HEK293 (cell line): ENCODE results near the gene THAP5.

Experiments used
- CTCF ChIP-seq: fragments of 450-650 bp; formaldehyde crosslinking; IDR thresholded peaks from 2 replicates; pipeline ENCODE4 v1.5.1; 2016; ENCODE audit warnings: missing biosample characterization, missing genetic modification characterization
- REST ChIP-seq: fragments of 450-650 bp; formaldehyde crosslinking; IDR thresholded peaks from 2 replicates; pipeline ENCODE4 v1.5.1; 2016; ENCODE audit warnings: missing biosample characterization, missing genetic modification characterization
- ZNF341 ChIP-seq: fragments of 450-650 bp; formaldehyde crosslinking; IDR thresholded peaks from 2 replicates; pipeline ENCODE4; 2016; ENCODE audit warnings: low read depth, missing biosample characterization, missing genetic modification characterization
- ZNF354C ChIP-seq: fragments of 450-650 bp; formaldehyde crosslinking; IDR thresholded peaks from 2 replicates; pipeline ENCODE4 v1.5.1; 2016; ENCODE audit warnings: missing biosample characterization, missing genetic modification characterization, low read depth, borderline replicate concordance
- ZNF433 ChIP-seq: fragments of 450-650 bp; formaldehyde crosslinking; IDR thresholded peaks from 2 replicates; pipeline ENCODE4 v1.5.1; 2016; ENCODE audit warnings: missing biosample characterization, missing genetic modification characterization, low read depth
- ZNF514 ChIP-seq: fragments of 450-650 bp; formaldehyde crosslinking; IDR thresholded peaks from 2 replicates; pipeline ENCODE4 v1.5.1; 2016; ENCODE audit warnings: missing biosample characterization, missing genetic modification characterization
- ZNF626 ChIP-seq: fragments of 450-650 bp; sonication (Bioruptor Pico); formaldehyde crosslinking; IDR thresholded peaks from 2 replicates; pipeline ENCODE4 v1.5.1; 2018; ENCODE audit warnings: missing biosample characterization, missing genetic modification characterization, inconsistent platforms
- ZNF629 ChIP-seq: fragments of 450-650 bp; formaldehyde crosslinking; IDR thresholded peaks from 2 replicates; pipeline ENCODE4 v1.5.1; 2017; ENCODE audit warnings: missing biosample characterization, missing genetic modification characterization
- ZNF677 ChIP-seq: fragments of 450-650 bp; IDR thresholded peaks from 2 replicates; pipeline ENCODE4 v1.5.0; 2018; ENCODE audit warnings: missing biosample characterization, mild to moderate bottlenecking, missing genetic modification characterization, moderate library complexity
- ZNF791 ChIP-seq: fragments of 450-650 bp; formaldehyde crosslinking; IDR thresholded peaks from 2 replicates; pipeline ENCODE4 v1.5.1; 2016; ENCODE audit warnings: missing biosample characterization, missing genetic modification characterization
- ZSCAN16 ChIP-seq: fragments of 450-650 bp; formaldehyde crosslinking; IDR thresholded peaks from 2 replicates; pipeline ENCODE4 v1.5.1; 2016; ENCODE audit warnings: missing biosample characterization, missing genetic modification characterization
- TF ChIP-seq, protein P1 (sequence below): fragments of 450-650 bp; formaldehyde crosslinking; IDR thresholded peaks from 2 replicates; pipeline ENCODE4 v1.5.1; 2016; ENCODE audit warnings: missing biosample characterization, missing genetic modification characterization, low read depth

GRCh38 chr7:108525327-108525984, 44.0 kb downstream of the THAP5 start:
- TF ChIP-seq, protein P1, sequence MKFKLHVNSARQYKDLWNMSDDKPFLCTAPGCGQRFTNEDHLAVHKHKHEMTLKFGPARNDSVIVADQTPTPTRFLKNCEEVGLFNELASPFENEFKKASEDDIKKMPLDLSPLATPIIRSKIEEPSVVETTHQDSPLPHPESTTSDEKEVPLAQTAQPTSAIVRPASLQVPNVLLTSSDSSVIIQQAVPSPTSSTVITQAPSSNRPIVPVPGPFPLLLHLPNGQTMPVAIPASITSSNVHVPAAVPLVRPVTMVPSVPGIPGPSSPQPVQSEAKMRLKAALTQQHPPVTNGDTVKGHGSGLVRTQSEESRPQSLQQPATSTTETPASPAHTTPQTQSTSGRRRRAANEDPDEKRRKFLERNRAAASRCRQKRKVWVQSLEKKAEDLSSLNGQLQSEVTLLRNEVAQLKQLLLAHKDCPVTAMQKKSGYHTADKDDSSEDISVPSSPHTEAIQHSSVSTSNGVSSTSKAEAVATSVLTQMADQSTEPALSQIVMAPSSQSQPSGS (tag by site-specific recombination), result no peak
- TF ChIP-seq CTCF (tag by site-specific recombination) (no peak), ZNF514 (tag by site-specific recombination) (no peak), ZNF433 (tag by site-specific recombination) (no peak), REST (tag by site-specific recombination) (no peak; the same call in 1 of the 2 replicates), ZNF791 (tag by site-specific recombination) (no peak), ZNF629 (tag by site-specific recombination) (no peak), ZSCAN16 (tag by site-specific recombination) (no peak), ZNF677 (tag by site-specific recombination) (no peak), ZNF354C (tag by site-specific recombination) (no peak), ZNF341 (tag by site-specific recombination) (no peak; the same call in 1 of the 2 replicates), ZNF626 (tag by site-specific recombination) (no peak)
